Suprapubic skin (tissue), 4 donors: ENCODE data around the gene MEFV. TPM values are rescaled to one million over a fixed set of nuclear protein-coding genes. Genes with fewer than 3 reads are reported as not detected.
A peak's percentile ranks its signal among the peaks of the same experiment; 100 is the strongest.

ENCODE experiments used
- DNase-seq, 2 donors: peaks; one replicate each; pipeline ENCODE4 v3.0.0-alpha.2; 2019; ENCODE audit warnings: low spot score in 2 of 2
- H3K27ac ChIP-seq: fragments of 200-600 bp; sonication (generic); one replicate; pipeline ENCODE4 v1.5.1; 2019
- H3K27me3 ChIP-seq: fragments of 200-600 bp; sonication (generic); one replicate; pipeline ENCODE4 v1.5.1; 2019
- H3K36me3 ChIP-seq: fragments of 200-600 bp; sonication (generic); one replicate; pipeline ENCODE4 v1.5.1; 2019
- H3K4me1 ChIP-seq: fragments of 200-600 bp; sonication (generic); one replicate; pipeline ENCODE4 v1.5.1; 2019
- H3K4me3 ChIP-seq: fragments of 200-600 bp; sonication (generic); one replicate; pipeline ENCODE4 v1.5.1; 2019; ENCODE audit warnings: mild to moderate bottlenecking
- H3K9me3 ChIP-seq: fragments of 200-600 bp; sonication (generic); one replicate; pipeline ENCODE4 v1.5.1; 2019
- EP300 ChIP-seq: sonication (generic); formaldehyde crosslinking; IDR thresholded peaks from one replicate; pipeline ENCODE4 v1.6.1; 2017; ENCODE audit warnings: antibody characterized with exemption
- POLR2A ChIP-seq, 2 donors: fragments of 450-650 bp; IDR thresholded peaks; one replicate each; pipeline ENCODE4 v1.6.1; 2017; ENCODE audit warnings: antibody characterized with exemption in 2 of 2, mild to moderate bottlenecking in 2 of 2, moderate library complexity in 2 of 2
- POLR2AphosphoS5 ChIP-seq, 3 donors: sonication (generic); formaldehyde crosslinking; IDR thresholded peaks; one replicate each; pipeline ENCODE4 v1.6.1; 2017; ENCODE audit warnings: antibody characterized with exemption in 3 of 3
- WGBS: methylation state at CpG from one replicate; pipeline ENCODE4 v1.1.5; 2018; 5-methylcytosine and 5-hydroxymethylcytosine counted together
- total RNA-seq, 4 donors: library from RNA; depleted of rRNA; stranded (reverse); fragments of >200 nt; gene quantifications; one replicate each; pipeline ENCODE4 v1.1.0, GENCODE V29; 2016
- TF ChIP-seq, protein P1 (sequence below), 2 donors: fragments of 200-600 bp in 1 of 2; fragments of 450-650 bp in 1 of 2; sonication (generic) in 1 of 2; IDR thresholded peaks; one replicate each; pipeline ENCODE4 v1.5.1; 2016 to 2019; ENCODE audit warnings: antibody characterized with exemption in 2 of 2, mild to moderate bottlenecking in 1 of 2, moderate library complexity in 1 of 2

Gene MEFV
- total RNA-seq, 4 donors from 2014 or later = 0.16 to 0.40 (median 0.17) TPM; not detected in 1

DNA sequence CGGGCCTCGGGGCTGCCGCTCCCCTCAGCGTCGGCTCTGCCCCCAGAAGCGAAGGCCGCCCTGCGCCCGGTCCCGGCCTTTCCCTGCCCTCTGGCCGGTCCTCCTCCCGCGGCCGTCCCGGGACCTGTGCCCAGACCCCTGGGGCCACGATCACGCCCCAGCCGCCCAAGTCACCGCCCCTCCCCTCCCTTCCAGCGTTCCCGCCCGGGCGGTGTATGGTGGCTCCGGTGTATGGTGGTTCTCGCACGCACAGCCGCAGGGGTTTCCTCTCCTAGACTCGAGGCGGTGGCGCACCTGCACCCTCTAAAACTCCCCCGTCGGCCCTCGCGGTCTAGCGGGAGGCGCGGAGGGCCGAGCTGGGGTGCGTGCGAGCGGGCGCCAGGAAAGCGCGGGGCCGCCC, 38.8 kb upstream of the MEFV start:
- no peaks in the 10 kb centered on the region for H3K4me1 ChIP-seq
- DNase-seq = no peak
- no peak overlapping the region for H3K27ac ChIP-seq
- peaks cover 62% of the 10 kb centered on the region for H3K9me3 ChIP-seq
- 37% methylated on average over 21 of the region's 45 CpGs for WGBS
- H3K4me3 ChIP-seq = no peak overlapping the region
- no peak for TF ChIP-seq POLR2AphosphoS5 (IDR thresholded peaks at IDR 0.05)
- no peak for TF ChIP-seq POLR2A (IDR thresholded peaks at IDR 0.05)
- TF ChIP-seq EP300 = no peak
- H3K36me3 ChIP-seq = peaks cover 39% of the 10 kb centered on the region
- no peaks in the 10 kb centered on the region for H3K27me3 ChIP-seq

DNA sequence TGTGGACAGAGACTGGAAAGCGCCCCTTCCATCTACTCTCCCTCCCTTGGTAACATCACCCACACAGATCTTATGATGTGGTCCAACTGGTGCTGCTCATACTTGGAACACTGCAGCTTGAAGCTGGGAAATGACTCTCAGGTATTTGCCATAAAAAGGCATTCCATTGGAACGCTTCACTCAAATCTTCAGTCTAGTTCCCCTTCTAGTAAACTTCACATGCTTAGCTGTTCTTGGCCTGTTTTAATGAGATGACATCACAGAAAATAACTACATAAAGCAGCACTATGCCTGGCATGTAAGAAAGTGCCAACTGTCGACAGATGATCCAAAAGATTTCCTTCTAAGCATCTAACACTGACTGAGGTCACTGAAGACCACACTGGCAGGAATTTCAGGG, 36.2 kb upstream of the MEFV start:
- Histone ChIP-seq H3K9me3 (peaks cover 66% of the 10 kb centered on the region), H3K4me3 (no peak overlapping the region), H3K4me1 (no peaks in the 10 kb centered on the region), H3K36me3 (peaks cover 61% of the 10 kb centered on the region), H3K27me3 (no peaks in the 10 kb centered on the region), H3K27ac (no peak overlapping the region)
- DNase-seq = no peak
- no peak for TF ChIP-seq EP300
- TF ChIP-seq, protein P1, sequence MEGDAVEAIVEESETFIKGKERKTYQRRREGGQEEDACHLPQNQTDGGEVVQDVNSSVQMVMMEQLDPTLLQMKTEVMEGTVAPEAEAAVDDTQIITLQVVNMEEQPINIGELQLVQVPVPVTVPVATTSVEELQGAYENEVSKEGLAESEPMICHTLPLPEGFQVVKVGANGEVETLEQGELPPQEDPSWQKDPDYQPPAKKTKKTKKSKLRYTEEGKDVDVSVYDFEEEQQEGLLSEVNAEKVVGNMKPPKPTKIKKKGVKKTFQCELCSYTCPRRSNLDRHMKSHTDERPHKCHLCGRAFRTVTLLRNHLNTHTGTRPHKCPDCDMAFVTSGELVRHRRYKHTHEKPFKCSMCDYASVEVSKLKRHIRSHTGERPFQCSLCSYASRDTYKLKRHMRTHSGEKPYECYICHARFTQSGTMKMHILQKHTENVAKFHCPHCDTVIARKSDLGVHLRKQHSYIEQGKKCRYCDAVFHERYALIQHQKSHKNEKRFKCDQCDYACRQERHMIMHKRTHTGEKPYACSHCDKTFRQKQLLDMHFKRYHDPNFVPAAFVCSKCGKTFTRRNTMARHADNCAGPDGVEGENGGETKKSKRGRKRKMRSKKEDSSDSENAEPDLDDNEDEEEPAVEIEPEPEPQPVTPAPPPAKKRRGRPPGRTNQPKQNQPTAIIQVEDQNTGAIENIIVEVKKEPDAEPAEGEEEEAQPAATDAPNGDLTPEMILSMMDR (IDR thresholded peaks at IDR 0.05) = no peak
- TF ChIP-seq POLR2A (IDR thresholded peaks at IDR 0.05) = no peak
- TF ChIP-seq POLR2AphosphoS5 (IDR thresholded peaks at IDR 0.05) = no peak
- WGBS = 100% methylated on average over 3 of the region's 3 CpGs

DNA sequence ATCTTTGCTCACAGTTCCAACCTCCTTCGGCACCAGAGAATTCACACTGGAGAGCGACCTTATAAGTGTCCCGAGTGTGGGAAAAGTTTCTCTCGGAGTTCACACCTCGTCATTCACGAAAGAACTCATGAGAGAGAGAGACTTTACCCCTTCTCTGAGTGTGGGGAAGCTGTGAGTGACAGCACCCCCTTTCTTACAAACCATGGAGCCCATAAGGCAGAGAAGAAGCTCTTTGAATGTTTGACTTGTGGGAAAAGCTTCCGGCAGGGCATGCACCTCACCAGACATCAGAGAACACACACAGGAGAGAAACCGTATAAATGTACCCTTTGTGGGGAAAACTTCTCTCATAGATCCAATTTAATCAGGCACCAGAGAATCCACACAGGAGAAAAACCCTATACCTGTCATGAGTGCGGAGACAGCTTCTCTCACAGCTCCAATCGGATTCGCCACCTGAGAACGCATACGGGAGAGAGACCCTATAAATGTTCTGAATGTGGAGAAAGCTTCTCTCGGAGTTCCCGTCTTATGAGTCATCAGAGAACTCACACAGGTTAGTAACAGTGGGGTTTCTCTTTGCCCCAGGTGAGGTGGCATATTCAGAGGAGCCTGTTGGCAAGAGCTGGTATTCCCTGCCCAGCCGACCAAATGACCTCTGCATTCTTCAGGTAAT, 33.7 kb upstream of the MEFV start:
- no peak for DNase-seq
- H3K4me1 ChIP-seq = peaks cover under 1% of the 10 kb centered on the region
- H3K27me3 ChIP-seq = no peaks in the 10 kb centered on the region
- H3K4me3 ChIP-seq = no peak overlapping the region
- no peak overlapping the region for H3K27ac ChIP-seq
- WGBS = over 99% methylated on average over 16 of the region's 16 CpGs
- peaks cover 77% of the 10 kb centered on the region for H3K36me3 ChIP-seq
- TF ChIP-seq POLR2A (IDR thresholded peaks at IDR 0.05) = no peak
- TF ChIP-seq, protein P1 (IDR thresholded peaks at IDR 0.05) = no peak
- TF ChIP-seq EP300 = no peak
- no peak for TF ChIP-seq POLR2AphosphoS5 (IDR thresholded peaks at IDR 0.05)
- H3K9me3 ChIP-seq = peaks cover 59% of the 10 kb centered on the region

DNA sequence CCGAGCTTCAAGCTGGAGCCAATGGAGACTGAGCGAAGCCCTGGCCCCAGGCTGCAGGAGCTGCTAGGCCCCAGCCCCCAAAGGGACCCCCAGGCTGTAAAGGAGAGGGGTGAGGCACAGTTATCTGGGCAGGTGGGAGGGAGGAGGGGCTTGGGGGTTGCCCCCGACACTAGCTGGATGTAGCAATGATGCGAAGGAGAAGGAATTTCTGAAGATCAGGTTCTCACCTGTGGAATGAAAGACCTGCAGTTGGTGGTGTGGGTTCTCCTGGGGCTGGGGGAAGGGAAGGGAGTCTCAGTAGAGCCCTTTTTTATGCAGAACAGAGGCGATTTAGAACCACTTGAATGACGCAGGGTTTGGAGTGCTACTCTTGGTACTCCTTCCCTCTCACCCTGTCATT, 28.7 kb upstream of the MEFV start:
- H3K4me1 ChIP-seq = peaks cover 23% of the 10 kb centered on the region
- peaks cover 28% of the 10 kb centered on the region for H3K9me3 ChIP-seq
- WGBS = 87% methylated on average over 6 of the region's 6 CpGs
- H3K27me3 ChIP-seq = no peaks in the 10 kb centered on the region
- peak overlapping the region; percentile 79 for H3K4me3 ChIP-seq
- DNase-seq = peak in 1 of 2 donors; percentile 61
- no peak overlapping the region for H3K27ac ChIP-seq
- peaks cover 49% of the 10 kb centered on the region for H3K36me3 ChIP-seq
- TF ChIP-seq POLR2AphosphoS5 (IDR thresholded peaks at IDR 0.05) = no peak
- TF ChIP-seq POLR2A (IDR thresholded peaks at IDR 0.05) = no peak
- TF ChIP-seq, protein P1 (IDR thresholded peaks at IDR 0.05) = no peak
- TF ChIP-seq EP300 = no peak

DNA sequence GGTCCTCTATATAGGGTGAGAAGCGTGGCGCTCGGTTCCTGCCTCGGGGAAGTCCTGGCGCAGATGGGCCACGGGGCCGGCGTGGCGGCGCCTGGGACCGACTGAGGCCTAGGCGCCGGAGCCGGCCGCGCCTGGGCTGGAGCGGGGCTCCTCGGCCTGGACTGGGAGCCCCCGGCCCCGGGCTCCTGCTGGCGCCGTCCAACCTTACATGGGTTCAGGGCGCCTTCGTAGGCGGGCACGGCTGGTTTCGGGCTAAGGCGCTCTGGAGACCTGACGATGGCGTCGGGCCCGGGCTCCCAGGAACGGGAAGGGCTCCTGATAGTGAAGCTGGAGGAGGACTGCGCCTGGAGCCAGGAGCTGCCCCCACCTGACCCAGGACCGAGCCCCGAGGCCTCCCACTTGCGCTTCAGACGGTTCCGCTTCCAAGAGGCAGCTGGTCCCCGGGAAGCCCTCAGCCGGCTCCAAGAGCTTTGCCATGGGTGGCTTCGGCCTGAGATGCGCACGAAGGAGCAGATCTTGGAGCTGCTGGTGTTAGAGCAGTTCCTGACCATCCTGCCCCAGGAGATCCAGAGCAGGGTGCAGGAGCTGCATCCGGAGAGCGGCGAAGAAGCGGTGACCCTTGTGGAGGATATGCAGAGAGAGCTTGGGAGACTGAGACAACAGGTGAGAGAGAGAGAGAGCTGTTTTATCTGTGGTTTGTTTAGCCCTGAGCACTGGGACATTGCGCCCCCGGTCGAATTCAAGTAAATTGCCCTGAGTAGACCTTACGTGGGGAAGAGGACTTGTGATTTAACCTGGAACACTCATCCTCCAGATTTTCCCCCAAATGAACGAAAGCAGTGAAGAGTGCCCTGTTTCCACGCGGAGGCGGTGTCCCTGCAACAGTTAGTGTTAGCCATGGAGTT, 27.4 kb upstream of the MEFV start:
- Histone ChIP-seq H3K9me3 (peaks cover 15% of the 10 kb centered on the region), H3K27me3 (no peaks in the 10 kb centered on the region), H3K4me1 (peaks cover 23% of the 10 kb centered on the region), H3K27ac (peak overlapping the region; percentile 99), H3K36me3 (peaks cover 36% of the 10 kb centered on the region), H3K4me3 (peak overlapping the region; percentile 79)
- TF ChIP-seq POLR2A (IDR thresholded peaks at IDR 0.05) = no peak
- no peak for TF ChIP-seq EP300
- TF ChIP-seq POLR2AphosphoS5 (IDR thresholded peaks at IDR 0.05) = no peak
- TF ChIP-seq, protein P1 (IDR thresholded peaks at IDR 0.05) = no peak
- 18% methylated on average over 18 of the region's 56 CpGs for WGBS
- DNase-seq = peak; percentile 69 to 79
